T-helper 1 cell treated with Interleukin-12 subunit alpha and Interleukin-12 subunit beta and Interleukin-4 antibody, amounts not matched to agents 30 ng/mL and 1 ng/mL, for 36 hours (primary cell): Measurements from ENCODE around the gene IGSF3. TPM values are rescaled to one million over a fixed set of nuclear protein-coding genes. Genes with fewer than 3 reads are reported as not detected.
"Not testable (repeated sequence)": the region's sequence is repeated elsewhere in the genome, so short reads cannot be mapped to it uniquely, and the experiment has no call there.

Source experiments
- intact Hi-C: fragments of 100-400 bp; cut with micrococcal nuclease; formaldehyde crosslinking; loops from one replicate; pipeline ENCODE4 v1.15.1; 2024
- total RNA-seq: library from RNA; stranded (reverse); gene quantifications from 2 replicates; pipeline ENCODE4 v1.2.3, GENCODE V29; 2022

IGSF3 gene
- total RNA-seq, 1 donor from 2014 or later: 0.83 TPM

DNA sequence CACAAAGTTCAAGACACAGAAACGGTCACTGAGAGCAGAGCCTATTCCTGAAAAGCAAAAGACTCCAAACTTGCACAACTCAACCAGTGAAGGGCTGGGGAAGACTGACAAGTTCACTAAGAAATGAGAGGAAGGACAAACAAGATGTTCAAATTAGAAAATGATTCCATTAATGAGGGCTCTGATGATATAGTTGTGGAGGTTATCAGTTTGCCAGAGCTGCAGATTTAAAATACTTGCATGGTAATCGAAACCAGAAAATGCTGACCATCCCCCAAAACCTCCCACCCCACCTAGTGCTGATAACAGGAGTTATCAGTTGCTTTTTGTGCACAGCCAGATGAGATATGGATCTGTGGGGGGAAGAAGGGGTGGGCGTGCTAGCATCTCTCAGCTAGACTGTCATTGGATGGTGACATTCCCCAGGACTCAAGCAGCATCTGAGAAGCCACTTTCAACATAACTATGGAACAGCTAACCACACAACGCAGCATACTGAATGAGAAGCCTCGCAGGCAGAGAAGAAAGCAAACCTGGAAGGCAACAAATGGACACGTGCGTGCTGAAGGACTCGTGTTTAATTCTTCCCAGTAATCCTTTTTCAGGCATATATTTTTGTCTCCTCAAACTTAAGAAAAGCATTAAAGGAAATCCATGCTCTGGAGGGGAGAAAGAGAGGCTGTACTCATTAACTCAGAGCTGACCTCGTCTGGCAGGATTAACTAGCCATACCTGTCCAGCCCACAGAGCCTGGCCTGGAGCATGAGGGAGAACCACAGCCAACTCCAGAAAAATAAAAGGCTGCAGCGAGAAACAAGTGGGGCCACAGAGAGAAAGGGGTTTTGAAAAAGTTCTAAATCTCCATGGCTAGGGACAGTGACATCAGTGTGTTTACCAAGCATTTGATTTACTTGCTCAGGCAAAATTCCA is 35.3 kb downstream of the IGSF3 start:
- intact Hi-C loops: not testable (repeated sequence)

DNA sequence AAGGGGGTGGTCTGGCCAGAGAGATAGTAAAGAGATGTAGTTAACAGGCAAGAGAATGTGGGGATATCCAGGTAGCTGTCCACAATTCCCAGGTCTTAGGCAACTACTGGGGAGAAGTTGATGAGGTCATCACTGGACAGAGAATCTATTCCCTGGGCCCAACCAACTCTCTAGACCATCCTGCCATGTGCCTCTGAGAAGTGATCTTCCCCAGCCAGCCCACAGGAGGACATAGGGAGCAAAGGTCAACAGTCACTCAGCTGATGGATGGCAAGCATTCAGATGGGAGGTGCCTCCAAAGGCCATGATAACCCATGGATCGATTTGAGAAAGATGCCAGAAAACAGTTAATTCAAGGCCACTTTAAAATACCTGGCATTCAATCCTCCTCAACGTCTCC is 36.0 kb downstream of the IGSF3 start:
- intact Hi-C loops: not testable (repeated sequence)

DNA sequence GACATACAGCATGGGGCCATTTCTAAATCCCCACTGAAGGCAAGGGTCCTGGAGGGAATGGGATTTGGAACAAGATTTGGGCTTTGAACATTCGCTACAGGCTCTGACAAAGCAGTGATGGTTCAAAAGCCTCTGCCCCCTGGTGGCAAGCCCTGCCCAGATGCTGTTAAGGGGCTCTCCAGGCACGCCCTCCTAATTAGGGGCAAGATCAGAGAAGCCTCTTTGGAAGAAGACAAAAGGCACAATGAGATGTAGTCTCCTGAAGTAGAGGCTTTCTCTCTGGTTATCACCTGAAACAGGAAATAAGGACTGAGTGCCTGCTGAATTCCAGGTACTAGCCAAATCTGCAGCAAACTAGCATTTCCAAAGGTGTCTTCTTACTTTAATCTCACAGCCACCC is 37.5 kb downstream of the IGSF3 start:
- intact Hi-C loops: not testable (repeated sequence)

DNA sequence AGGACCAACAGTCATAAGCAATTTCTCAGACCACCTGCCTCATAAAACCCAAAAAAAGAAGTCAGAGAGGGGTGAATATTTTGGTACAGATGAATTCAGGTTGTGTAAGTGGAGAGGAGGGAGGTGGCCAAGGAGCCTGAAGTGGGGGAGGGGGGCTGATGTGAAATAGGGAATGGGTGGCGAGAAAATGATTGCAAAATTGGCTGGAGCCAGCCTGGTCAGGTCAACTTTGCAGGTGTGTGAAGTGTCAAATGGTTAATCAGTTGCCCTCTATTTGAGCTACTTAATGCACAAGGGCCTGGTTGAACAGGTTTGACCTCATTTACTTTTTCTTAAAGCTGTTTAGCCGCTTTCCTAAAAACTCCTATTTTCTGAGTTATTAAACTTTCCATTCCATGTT is 38.1 kb downstream of the IGSF3 start:
- intact Hi-C loops: not testable (repeated sequence)

DNA sequence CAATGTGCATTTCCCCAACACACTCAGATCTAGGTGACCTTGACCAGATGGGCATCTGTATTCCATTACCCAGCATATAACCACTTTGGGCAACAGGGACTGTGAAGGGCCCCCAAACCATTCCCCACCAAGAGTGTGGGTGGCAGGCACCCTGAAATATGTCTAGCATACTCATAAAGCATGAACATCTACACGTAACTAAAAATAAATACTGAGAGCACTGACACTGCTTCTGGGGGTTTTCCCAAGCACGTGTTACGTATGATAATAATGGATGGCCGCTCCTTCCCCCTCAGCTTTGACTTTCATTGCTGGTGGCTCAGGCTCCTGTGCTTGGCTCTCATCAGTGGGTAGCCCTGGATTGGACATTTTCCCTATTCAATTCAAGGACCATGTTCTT is 39.1 kb downstream of the IGSF3 start:
- intact Hi-C loops: no loop called here

DNA sequence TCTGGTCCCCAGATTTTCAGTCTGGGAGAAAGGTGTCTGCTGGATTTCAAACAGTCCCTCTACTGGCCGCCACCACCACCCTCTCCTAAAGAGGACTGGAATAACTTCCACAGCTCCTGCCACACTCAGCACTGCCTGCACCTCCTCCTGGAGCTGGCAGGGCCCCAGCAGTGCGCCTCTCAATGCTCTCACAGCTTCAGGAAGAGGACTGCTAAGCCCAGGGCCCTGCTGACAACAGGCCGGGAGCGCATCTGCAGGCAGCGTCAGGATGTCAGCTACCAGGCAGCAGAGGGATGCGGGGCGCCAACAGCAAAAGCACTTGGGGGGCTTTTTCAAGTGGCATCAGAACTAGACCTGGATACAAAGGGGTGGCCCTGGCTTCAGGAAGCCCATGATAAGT is 40.2 kb downstream of the IGSF3 start:
- intact Hi-C loops: not testable (repeated sequence)

DNA sequence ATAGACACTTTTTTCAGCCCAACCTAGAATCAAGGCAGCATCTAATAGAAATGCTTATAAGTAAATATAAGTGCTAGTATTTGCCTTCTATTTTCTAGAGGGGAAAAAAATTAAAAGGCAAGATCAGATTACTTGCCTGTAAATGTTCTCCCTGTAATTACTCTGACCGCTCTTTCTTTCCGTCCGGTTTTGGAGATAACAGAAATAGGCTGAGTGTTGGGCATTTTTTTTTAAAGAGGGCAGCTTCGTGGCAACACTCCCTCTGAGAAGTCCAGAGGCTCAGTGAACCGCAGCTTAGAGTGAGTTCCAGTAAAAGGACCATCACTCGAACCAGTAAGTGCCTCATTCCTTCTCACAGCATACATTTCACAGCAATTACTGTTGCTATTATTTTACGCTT is 40.6 kb downstream of the IGSF3 start:
- intact Hi-C loops: not testable (repeated sequence)

DNA sequence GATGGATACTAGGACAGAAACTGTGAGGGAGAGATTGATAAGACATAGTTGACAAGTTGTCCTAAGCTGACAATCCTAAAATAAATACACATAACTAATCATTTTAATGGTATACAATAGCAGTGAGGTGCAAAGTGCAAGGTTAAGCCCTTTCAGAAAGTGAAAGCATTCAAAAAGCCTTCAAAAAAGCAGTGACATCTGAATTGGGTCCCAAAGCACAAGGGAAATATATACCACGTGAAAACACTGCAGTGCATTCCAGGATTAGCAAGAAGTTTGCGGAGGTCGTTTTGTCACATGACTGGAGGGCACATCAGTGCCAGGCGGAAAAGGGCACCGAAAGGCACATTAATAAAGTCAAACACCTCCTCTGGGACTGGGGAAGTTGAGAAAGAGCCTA is 42.4 kb downstream of the IGSF3 start:
- intact Hi-C loops: loop anchor here (2.0 kb wide), 1 partner anchor 40 kb away; no protein-coding TSS in a partner anchor

DNA sequence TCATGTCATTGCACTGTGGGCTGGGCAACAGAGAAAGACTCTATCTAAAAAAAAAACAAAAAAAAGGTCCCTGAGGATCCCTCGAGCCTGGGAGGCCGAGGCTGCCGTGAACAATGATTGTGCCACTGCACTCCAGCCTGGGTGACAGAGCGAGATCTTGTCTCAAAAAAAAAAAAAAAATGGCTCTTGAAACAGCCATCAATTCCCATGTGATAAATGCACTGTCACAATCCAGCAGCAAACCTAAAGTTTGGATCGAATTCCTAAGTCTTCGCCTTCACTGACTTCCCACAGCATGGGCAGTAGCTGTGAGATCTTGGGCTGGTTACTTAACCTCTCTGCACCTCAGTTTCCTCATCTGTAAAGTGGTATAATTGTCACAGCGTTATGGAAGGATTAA is 43.5 kb downstream of the IGSF3 start:
- intact Hi-C loops: loop anchor here (2.0 kb wide), 1 partner anchor 41 kb away; no protein-coding TSS in a partner anchor

DNA sequence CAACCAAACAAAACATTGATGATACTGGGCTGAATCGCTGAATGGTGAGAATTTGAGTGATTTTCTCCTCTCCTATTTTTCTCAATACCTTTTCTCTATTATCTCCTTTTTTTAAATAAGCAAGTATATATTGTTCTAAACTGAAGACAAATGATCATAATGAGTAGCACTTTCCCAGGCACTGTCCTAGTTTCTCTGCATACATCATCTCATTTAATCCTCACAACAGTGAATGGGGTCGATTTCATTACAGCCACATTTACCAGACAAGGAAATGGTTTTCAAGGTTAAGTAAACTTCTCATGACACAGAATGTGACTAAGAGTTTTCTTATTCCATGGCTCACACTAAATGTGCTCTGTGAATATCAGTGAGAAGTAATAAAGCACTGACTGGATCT is 45.0 kb downstream of the IGSF3 start:
- intact Hi-C loops: not testable (repeated sequence)

DNA sequence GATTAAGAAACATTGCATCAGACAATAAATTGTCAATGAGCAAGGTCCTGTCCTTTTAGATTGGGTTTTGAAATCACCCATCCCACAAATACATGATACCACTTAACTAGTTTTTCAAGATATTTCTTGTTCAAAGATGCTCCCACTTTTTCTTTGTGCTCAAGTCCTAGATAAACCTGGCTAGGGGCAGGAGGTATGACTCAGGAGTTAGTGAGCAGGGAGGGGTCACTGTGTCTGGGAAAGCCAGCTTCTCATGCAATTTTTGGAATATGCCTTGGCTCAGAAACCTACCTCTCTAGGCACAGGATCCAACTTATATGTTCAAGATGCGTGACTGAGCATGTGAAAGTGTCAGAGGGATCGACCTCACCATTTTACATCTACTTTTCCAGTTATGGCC is 45.8 kb downstream of the IGSF3 start:
- intact Hi-C loops: not testable (repeated sequence)

DNA sequence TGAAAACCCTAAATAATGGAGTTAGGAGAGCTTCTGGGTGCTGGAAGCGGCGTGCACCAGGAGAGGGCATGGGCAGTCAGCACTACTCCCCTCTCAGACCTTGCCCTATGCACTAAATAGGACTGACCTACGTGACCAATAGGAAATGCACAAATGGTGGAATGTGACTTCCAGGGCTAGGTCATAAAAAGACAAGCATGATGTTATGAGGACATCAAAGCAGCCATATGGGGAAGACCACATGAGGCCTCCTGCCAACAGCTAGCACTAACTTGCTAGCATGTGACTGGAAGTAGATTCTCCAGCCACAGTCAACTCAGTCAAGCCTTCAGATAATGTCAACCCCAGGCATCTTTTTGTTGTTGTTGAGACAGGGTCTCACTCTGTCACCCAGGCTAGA is 47.1 kb downstream of the IGSF3 start:
- intact Hi-C loops: not testable (repeated sequence)

DNA sequence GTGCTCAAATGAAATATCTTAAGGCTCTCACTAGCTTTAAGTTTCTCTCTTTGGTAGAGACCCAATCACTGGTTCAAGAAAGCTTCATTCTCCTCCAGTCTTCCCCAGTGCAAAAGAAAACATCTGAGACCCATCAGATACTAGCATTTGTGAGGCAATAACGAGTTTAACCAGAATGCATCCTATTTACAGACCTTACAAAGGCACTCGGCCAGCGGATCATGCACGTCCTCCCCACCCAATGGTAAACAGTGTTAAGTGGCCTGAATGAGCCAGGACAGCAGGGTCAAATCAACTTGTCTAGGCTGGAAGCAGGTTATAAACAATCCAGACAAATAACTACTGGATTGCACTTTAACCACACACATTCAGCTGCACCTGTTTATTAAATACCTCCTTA is 48.4 kb downstream of the IGSF3 start:
- intact Hi-C loops: not testable (repeated sequence)

DNA sequence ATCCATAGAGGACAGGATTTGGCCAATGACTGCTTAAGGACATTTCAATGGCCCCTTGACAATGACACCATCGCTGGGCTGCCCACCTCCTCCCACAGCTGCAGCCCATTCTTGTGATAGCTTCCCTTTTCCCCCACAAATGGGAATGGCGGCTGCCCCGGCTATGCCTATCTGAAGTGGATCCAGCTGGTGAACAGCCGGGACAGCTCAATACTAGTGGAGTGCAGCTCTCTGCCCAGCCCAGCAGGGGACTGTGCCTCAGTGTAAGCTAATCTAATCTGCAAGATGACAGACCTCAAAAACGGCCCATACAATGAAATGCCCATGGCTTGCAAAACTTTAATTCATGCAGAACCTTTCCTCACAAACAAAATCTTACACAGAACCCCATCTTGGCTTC is 49.7 kb downstream of the IGSF3 start:
- intact Hi-C loops: not testable (repeated sequence)

DNA sequence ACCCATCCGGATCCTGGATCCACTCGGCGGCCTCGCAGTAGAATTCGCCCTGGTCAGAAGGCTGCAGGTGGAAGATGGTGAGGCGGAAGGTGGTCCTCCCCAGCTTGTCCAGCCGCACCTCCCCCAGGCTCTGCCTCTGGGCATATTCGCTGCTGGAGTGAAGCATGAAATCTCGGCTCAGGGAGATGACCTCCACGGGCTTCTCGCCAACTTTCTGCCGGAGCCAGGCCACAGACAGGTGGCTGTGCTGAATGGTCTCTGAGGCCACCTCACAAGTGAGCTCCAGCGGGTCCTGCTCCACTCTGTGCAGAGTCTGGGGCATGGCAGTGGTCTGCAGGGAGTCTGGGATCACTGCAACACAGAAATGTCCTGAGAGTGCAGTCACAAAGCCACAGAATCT is 53.7 kb downstream of the IGSF3 start:
- intact Hi-C loops: not testable (repeated sequence)

DNA sequence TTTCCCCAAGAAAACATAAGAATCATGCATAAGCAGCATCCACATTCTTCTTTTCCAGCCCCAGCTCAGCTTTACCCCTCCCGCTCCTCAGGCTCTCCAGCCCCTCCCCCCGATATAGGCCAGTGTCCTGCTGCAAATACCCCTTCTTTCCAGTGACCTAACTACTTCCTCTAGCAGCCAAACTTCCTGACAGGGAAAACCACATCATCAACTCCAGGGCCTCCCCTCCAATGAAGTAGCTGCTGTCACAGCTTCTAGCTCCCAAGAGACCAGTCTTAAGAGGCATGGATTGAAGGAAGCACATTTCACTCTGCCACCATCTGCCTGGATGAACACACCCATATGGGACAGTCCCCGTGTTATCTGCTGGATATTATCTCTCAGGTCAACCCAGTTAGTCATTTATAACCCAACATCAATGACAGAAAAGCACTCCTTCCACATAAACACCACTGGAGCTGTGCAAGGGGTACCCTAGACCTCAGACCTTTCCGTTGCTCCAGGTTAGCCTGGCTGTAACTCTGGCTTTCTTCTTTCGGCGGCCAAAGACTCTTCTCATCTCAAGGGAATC is 57.6 kb downstream of the IGSF3 start:
- intact Hi-C loops: not testable (repeated sequence)

DNA sequence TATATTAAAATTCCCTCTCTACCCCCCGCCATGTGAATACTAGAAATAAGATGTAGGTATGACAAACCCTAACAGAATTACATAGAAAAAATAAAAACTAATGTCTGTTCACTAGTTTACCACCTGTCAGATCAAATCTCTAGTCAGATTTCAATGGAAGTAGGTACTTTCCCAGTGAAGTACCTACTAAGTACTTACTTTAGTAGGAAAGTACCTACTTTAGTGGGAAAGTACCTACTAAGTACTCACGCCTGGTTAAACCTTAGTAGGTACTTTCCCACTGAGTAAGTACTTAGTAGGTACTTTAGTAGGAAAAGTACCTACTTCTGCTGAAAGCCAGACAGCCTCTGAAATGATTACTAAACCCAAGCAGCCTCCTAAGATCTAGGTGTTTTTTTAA is 58.7 kb downstream of the IGSF3 start:
- intact Hi-C loops: not testable (repeated sequence)

DNA sequence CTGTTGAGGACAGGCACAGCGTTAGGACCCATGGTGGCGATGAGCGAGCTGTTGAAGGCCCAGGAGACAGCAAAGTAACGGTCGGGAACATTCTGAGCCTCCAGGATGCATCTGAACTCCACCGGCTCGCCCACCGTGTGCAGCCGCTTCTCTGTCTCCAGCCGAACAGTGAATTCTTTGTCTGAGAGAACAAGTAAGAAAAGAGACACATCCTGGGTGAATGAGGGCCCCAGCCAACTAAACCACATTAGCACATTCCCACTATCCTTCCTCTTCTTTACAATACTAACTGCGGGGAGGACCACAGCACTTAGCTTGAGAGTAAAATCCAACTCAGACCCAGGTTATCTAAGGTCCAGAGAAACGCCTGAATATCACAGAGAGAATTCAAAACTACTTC is 59.4 kb downstream of the IGSF3 start:
- intact Hi-C loops: not testable (repeated sequence)

DNA sequence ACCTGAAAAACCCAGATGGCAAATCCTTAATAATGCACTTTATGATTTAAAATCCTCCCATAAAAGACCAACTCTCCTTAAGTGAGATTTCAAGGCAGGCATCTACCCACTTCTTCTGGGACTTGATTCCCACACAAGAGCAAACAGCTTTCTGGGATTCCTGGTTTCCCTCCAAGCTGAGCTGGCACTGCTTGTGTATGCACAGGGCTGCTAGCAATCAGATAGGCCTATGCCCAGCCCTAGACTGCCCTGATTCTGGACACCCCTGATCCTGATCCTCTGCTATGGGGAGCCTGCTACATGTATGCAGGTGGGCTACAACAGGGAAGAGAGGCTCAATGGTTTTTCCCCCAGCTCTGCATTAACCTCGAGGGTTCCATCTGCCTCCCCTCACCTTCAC is 60.1 kb downstream of the IGSF3 start:
- intact Hi-C loops: not testable (repeated sequence)

DNA sequence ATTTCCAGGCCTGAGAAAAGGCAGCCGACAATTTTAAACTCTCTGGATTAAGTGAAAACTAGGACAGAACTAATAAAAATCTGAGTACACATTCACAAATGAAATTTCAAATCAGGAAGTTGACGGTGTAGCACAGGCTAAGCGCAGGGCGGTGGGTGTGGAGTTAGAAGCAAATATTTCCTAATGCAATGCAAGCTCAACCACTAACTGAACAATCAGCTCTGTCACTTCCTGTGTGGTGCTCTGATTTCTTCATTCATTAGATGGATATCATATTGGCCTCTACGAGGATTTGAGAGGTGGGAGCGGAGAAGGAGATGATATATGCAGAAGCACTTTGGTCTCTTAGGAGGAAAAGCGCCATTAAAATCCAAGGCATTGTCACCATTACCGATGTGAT is 61.5 kb downstream of the IGSF3 start:
- intact Hi-C loops: not testable (repeated sequence)

DNA sequence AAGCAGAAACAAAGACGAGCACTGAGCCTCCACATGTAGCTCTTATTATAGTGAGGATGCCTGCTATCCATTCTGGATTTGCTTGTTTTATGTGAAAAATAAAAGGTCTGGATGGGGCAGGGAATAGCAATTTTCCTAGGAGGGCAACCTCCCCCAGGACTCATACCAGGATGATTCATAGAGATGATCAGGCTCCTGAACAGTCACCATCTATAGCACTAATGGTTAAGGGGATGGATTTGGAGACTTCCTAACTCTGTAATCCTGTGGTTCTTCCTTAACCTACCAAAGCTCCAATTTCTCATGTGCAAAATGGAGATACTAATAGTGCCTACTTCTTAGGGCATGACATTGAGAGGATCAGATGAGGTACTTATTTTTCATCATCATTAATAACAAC is 62.2 kb downstream of the IGSF3 start:
- intact Hi-C loops: no loop called here

DNA sequence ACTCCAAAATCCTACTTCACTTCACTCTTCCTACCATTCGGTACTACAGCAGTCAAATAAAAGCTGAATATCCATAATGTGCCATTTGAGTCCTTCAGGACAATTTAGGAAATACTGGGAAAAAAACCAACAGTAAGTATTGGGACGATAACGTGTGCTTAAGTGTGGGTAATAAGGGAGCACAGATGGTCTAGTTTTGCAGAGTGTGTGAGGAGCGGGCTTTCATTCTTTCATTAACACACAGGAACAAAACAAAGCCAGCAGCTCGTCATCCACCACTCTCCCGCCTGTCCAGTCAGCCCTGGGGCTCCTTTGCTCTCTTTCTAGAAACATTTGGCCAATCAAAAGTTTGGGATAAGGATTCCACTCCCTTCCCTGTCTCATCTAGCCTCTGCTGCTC is 63.1 kb downstream of the IGSF3 start:
- intact Hi-C loops: not testable (repeated sequence)

DNA sequence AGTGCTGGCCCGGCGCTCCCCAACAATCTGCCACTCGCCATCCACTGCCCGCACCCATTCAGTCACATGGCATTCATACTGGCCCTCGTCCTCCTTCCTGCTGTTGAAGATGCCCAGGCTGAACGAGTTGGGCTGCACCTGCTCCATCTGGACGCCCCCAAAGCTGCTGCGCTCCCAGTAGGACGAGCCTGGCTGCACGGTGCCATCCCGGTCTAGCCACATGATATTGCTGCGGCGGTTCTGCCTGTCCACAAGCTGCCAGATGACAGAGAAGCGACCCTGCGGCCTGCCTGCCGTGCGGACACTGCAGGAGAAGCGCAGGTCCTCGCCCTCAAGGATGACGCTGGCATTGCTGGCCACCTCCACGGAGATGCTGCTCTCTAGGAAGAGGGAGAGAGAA is 63.9 kb downstream of the IGSF3 start:
- intact Hi-C loops: not testable (repeated sequence)
